Heart right ventricle (tissue), 16 donors: Measurements from ENCODE around the gene LRRFIP2. TPM values are rescaled to one million over a fixed set of nuclear protein-coding genes. Genes with fewer than 3 reads are reported as not detected.

ENCODE experiments used
- ATAC-seq, 8 donors: fragments of 200-7000 bp; cut with Tn5 transposase; one replicate each; pipeline ENCODE4 v1.9.1; 2020; ENCODE audit warnings: mild to moderate bottlenecking in 8 of 8, moderate library complexity in 8 of 8, moderate number of reproducible peaks in 1 of 8
- DNase-seq, 2 donors: peaks; one replicate each; pipeline ENCODE4 v3.0.0-alpha.2; 2020
- H3K27ac ChIP-seq, 10 donors: fragments of 200-600 bp; sonication (generic) in 2 of 10; one replicate each; pipeline versions ENCODE4 v1.5.0 to v1.8.0; 2020 to 2022; ENCODE audit warnings: mild to moderate bottlenecking in 3 of 10
- H3K27me3 ChIP-seq, 7 donors: fragments of 200-600 bp; one replicate each; pipeline ENCODE4 v1.8.0; 2021 to 2022; ENCODE audit warnings: mild to moderate bottlenecking in 2 of 7
- H3K36me3 ChIP-seq, 9 donors: fragments of 200-600 bp; sonication (generic) in 1 of 9; one replicate each; pipeline versions ENCODE4 v1.5.0 to v1.8.0; 2020 to 2022; ENCODE audit warnings: mild to moderate bottlenecking in 2 of 9
- H3K4me1 ChIP-seq, 9 donors: fragments of 200-600 bp; sonication (generic) in 1 of 9; one replicate each; pipeline versions ENCODE4 v1.5.0 to v1.8.0; 2020 to 2022; ENCODE audit warnings: mild to moderate bottlenecking in 4 of 9
- H3K4me3 ChIP-seq, 10 donors: fragments of 200-600 bp; sonication (generic) in 2 of 10; one replicate each; pipeline versions ENCODE4 v1.5.0 to v1.8.0; 2020 to 2022; ENCODE audit warnings: mild to moderate bottlenecking in 7 of 10, moderate library complexity in 2 of 10
- H3K9me3 ChIP-seq, 11 donors: fragments of 200-600 bp in 10 of 11; sonication (generic) in 2 of 11; one replicate each; pipeline versions ENCODE4 v1.5.0 to v1.8.0; 2013 to 2022; ENCODE audit warnings: mild to moderate bottlenecking in 2 of 11, control low read depth in 1 of 11, moderate library complexity in 1 of 11
- CTCF ChIP-seq, 9 donors: fragments of 200-600 bp; sonication (generic) in 2 of 9; IDR thresholded peaks; one replicate each; pipeline versions ENCODE4 v1.5.0 to v1.8.0; 2021 to 2022; ENCODE audit warnings: antibody characterized with exemption in 9 of 9, mild to moderate bottlenecking in 5 of 9, moderate library complexity in 1 of 9
- WGBS, 2 donors: extraction: QIAGEN DNeasy Blood & Tissue Kit; methylation state at CpG; one replicate each; pipeline ENCODE4 v1.1.7; 2013; ENCODE audit warnings: inconsistent platforms in 1 of 2; 5-methylcytosine and 5-hydroxymethylcytosine counted together
- intact Hi-C, 10 donors: fragments of 100-400 bp; cut with DNase I; formaldehyde crosslinking; loops; one replicate each; pipeline versions ENCODE4 v1.11.1 to v1.14.2; 2022
- polyA plus RNA-seq, 2 donors: library from polyadenylated mRNA; stranded (reverse); fragments of 200-250 nt; gene quantifications; one replicate each; pipeline ENCODE4 v1.2.3, GENCODE V29; 2013
- total RNA-seq, 10 donors: library from RNA; stranded (reverse); fragmentation: NEBNext Ultra II Directional in 3 of 10; extraction: Animal tissue kit (Norgen Biotek cat#: 25700) in 3 of 10; gene quantifications; one replicate each; pipeline versions ENCODE4 v1.2.1 to v1.2.4, GENCODE V29; 2021 to 2023
- donor health status: Arrhythmogenic right ventricular cardiomyopathy.
- donor health status: ischemic (EF 13 %, LVEDD 7.1; RV severe dilation, severe dysfunction).
- donor health status: healthy with polysubstance abuse.
- donor health status: DM: no; HTN: yes; CAD: no.
- donor health status: DM: no; HTN: no; CAD: no.
- donor health status: ischemic (EF 25% LVEDD 6.9; RV normal size, moderate dysfunction).
- donor health status: ischemic (EF 25% LVEDD 5.7; RV mildly dilated, moderate dysfunction).
- donor health status: healthy.
- donor health status: DM: yes; HTN: yes; CAD: no.
- donor health status: Ischemic cardiomyopathy.
- donor health status: ischemic (EF 35%, LVEDD 5.7; RV mildly dilated, moderate dysfunction).
- donor health status: nonischemic (EF 11% LVEDD 7.7; RV severe dilation, severe dysfunction).
- donor health status: DM: yes; HTN: yes; CAD: no.
- donor health status: PGD.
- donor health status: ischemic (EF 29% LVEDD 5.4; RV normal size, mild dysfunction).
- donor health status: nonischemic (EF 23%, LVEDD 6.1; RV moderate dilation, normal function).

LRRFIP2 gene
- total and polyA plus RNA-seq, 12 donors, result 63.2 to 199 (median 127) TPM

- intact Hi-C loops, result no loop called here
- Histone ChIP-seq H3K4me1 (peaks cover 0 to 5% (median 0%) of the 10 kb centered on the region in 9 donors), H3K4me3 (no peak overlapping the region), H3K9me3 (no peaks in the 10 kb centered on the region), H3K27me3 (no peaks in the 10 kb centered on the region), H3K27ac (no peak overlapping the region), H3K36me3 (peaks cover 0 to 31% (median 7%) of the 10 kb centered on the region in 9 donors)
- DNase-seq (no peak), ATAC-seq (no peak)
- 76 to 90% methylated on average over 2 of the region's 2 CpGs for WGBS, 2 donors
- TF ChIP-seq CTCF (IDR thresholded peaks at IDR 0.05), result no peak
Measured at GRCh38 chr3:37103103-37103808, 71.1 kb downstream of the LRRFIP2 start.

- intact Hi-C loops, result no loop called here
- ATAC-seq (no peak), DNase-seq (no peak)
- H3K9me3 ChIP-seq, result no peaks in the 10 kb centered on the region
- H3K4me1 ChIP-seq, result peaks cover 0 to 28% (median 17%) of the 10 kb centered on the region in 9 donors
- no peak for TF ChIP-seq CTCF (IDR thresholded peaks at IDR 0.05)
- no peak overlapping the region for H3K4me3 ChIP-seq
- WGBS, 2 donors, result 84 to 95% methylated on average over 1 of the region's 1 CpG
- H3K27me3 ChIP-seq, result no peaks in the 10 kb centered on the region
- H3K36me3 ChIP-seq, result peaks cover 0 to 35% (median 7%) of the 10 kb centered on the region in 9 donors
- no peak overlapping the region for H3K27ac ChIP-seq
Measured at GRCh38 chr3:37100411-37100810, 74.0 kb downstream of the LRRFIP2 start.

- Histone ChIP-seq H3K27me3 (no peaks in the 10 kb centered on the region), H3K36me3 (peaks cover 0 to 35% (median 3%) of the 10 kb centered on the region in 9 donors), H3K9me3 (no peaks in the 10 kb centered on the region), H3K27ac (no peak overlapping the region), H3K4me3 (no peak overlapping the region), H3K4me1 (peaks cover 0 to 28% (median 17%) of the 10 kb centered on the region in 9 donors)
- no peak for TF ChIP-seq CTCF (IDR thresholded peaks at IDR 0.05)
- intact Hi-C loops, result loop anchor here in 1 of 10 donors (10.0 kb wide), 1 partner anchor 115 kb away; no protein-coding TSS in a partner anchor
- DNase-seq (no peak), ATAC-seq (no peak)
Measured at GRCh38 chr3:37099469-37099868, 74.9 kb downstream of the LRRFIP2 start.

GRCh38 chr3:37098884-37099283 lies 75.5 kb downstream of the LRRFIP2 start:
- peaks cover 0 to 28% (median 17%) of the 10 kb centered on the region in 9 donors for H3K4me1 ChIP-seq
- H3K9me3 ChIP-seq, result no peaks in the 10 kb centered on the region
- H3K27me3 ChIP-seq, result no peaks in the 10 kb centered on the region
- ATAC-seq (no peak), DNase-seq (no peak)
- no peak overlapping the region for H3K4me3 ChIP-seq
- H3K36me3 ChIP-seq, result peaks cover 0 to 36% (median 3%) of the 10 kb centered on the region in 9 donors
- H3K27ac ChIP-seq, result no peak overlapping the region
- no peak for TF ChIP-seq CTCF (IDR thresholded peaks at IDR 0.05)
- 99% methylated on average over 2 of the region's 2 CpGs for WGBS, 2 donors
- intact Hi-C loops, result loop anchor here in 1 of 10 donors (10.0 kb wide), 1 partner anchor 116 kb away; no protein-coding TSS in a partner anchor
